GM21360 (cell line): ENCODE results near the gene ZNF202.

Source experiments
- ATAC-seq: cut with Tn5 transposase; IDR thresholded peaks from one replicate; pipeline ENCODE4 v1.9.1; 2021; ENCODE audit warnings: mild to moderate bottlenecking, moderate library complexity; ENCODE audit not compliant: unreplicated experiment

Gene ZNF202

DNA sequence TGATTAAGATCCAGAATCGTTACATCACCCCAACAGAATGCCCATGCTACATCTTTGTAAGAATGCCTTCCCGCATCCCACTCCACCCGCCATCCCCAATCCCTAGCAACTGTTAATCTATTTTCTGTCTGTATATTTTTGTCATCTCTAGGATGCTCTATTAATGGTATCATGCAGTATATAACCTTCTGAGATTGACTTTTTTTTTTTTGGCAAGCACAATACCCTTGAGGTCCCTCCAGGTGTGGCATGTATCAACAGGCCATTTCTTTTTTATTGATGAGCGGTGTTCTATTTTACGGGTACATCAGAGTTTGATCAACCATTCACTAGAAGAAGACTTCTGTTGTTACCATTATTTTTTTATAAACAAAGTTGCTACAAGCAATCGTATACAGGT lies 56.9 kb downstream of the ZNF202 start:
- no peak for ATAC-seq

DNA sequence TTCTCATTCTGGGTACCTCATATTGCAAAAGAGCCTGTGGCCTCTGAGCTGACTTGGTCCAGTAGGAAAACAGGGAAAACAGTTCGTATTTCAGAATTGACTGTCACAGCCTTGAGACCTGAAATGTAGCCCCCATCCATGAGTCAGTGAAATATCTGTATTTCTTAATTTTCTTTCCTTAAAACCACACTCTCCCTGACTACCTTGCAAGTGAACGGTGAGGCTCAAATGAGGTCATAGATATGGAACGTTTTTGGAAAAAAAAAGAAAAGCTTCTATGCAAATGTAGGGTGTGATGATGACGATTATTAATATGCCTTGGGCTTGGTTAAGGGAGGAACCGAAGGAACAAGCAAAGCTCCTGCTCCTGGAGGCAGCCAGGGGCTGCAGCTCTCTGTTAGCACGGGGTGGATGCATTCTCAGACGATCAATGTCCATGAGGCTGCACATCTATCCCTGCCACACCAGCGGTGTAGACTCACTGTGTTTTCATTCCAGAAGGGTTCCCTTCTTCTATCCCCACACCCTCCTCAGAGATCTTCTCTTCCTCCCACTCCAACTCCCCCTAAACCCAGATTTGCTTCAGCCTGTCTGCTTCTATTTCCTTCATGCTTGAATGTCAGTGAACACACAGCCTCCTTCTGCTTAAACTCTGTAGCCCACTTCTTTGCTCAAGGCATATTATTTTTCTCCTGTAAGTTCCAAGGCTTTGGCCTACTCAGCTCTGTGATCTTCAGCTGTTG lies 57.9 kb downstream of the ZNF202 start:
- ATAC-seq, result no peak

- no peak for ATAC-seq
Measured at GRCh38 chr11:123682696-123683410, 58.6 kb downstream of the ZNF202 start.

- no peak for ATAC-seq
Measured at GRCh38 chr11:123681030-123681429, 60.4 kb downstream of the ZNF202 start.

- no peak for ATAC-seq
Measured at GRCh38 chr11:123678246-123678645, 63.2 kb downstream of the ZNF202 start.

GRCh38 chr11:123677510-123677909 lies 64.0 kb downstream of the ZNF202 start:
- ATAC-seq, result no peak

- ATAC-seq, result no peak
Measured at GRCh38 chr11:123674297-123674696, 67.2 kb downstream of the ZNF202 start.
